RCC 7860 (cell line): Measurements from ENCODE around the gene DDX53.

Source experiments
- DNase-seq: peaks from one replicate; pipeline ENCODE4 v3.0.0-alpha.2; 2015; ENCODE audit warnings: low spot score
- FAIRE-seq: peaks from 2 replicates; lab custom pipeline; 2012; peaks lifted over from hg19 to GRCh38; lab: Jason Lieb, UNC

The DDX53 gene

GRCh38 chrX:22999696-23000223 lies at the start of gene DDX53:
Gene DDX53 (plus strand): TSS chrX:22999960. CDS start chrX:23000058, 98 bp downstream.
- DNase-seq: no peak
- no peak for FAIRE-seq

- FAIRE-seq (peak; percentile 97), DNase-seq (peak; percentile 84)
Measured at GRCh38 chrX:22950269-22951266, 49.2 kb upstream of the DDX53 start.

- DNase-seq: peak; percentile 13
- FAIRE-seq: peak; percentile 78
Measured at GRCh38 chrX:22952010-22952409, 47.8 kb upstream of the DDX53 start.

- no peak for DNase-seq
- FAIRE-seq: no peak
Measured at GRCh38 chrX:22958250-22958649, 41.5 kb upstream of the DDX53 start.

- no peak for FAIRE-seq
- DNase-seq: no peak
Measured at GRCh38 chrX:22959204-22959920, 40.4 kb upstream of the DDX53 start.

GRCh38 chrX:22963196-22963595 lies 36.6 kb upstream of the DDX53 start:
- FAIRE-seq: no peak

DNA sequence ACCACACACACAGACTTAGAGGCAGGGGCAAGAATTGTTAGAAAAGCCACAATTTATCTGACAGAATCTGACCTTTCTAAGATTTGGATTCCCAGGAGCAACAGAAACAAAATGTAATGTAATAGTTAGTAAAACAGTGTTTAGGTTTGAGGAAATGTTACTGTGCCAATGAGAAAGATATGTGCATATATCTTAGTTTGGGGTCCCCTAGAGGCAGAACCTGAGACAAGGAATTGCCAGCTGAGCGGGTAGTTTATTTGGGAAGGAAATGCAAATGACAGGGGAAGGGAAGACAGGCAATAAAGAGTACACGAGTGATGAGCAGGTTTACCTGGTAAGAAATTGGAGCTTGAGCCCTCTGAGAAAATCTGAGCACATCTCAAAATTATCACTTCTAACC lies 31.3 kb upstream of the DDX53 start:
- no peak for FAIRE-seq
- no peak for DNase-seq

More at GRCh38 chrX:22963196-22963595, 36.6 kb upstream of the DDX53 start:
- DNase-seq: no peak

GRCh38 chrX:22969411-22969810 lies 30.3 kb upstream of the DDX53 start:
- DNase-seq: no peak
- FAIRE-seq: no peak

- DNase-seq: no peak
Measured at GRCh38 chrX:22970861-22971260, 28.9 kb upstream of the DDX53 start.

DNA sequence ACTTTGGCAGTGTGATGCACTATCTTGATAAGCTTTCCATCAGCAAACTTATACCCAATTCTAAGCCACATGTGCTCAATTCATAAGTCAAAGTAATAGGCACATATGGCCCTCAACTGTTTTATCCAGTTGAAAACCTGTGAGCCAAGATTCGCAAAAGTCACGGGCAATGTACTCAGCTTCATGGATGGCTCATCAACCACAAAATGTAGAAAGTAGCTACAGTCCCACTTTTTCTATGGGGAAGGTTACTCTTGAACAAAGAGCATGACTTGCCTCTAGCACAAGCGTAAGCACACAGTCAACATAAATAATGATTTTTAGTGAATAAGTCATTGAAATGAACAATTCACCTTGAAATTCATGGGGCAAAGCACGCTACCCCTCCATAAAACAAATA lies 25.1 kb upstream of the DDX53 start:
- DNase-seq (no peak), FAIRE-seq (no peak)

More at GRCh38 chrX:22970861-22971260, 28.9 kb upstream of the DDX53 start:
- no peak for FAIRE-seq

DNA sequence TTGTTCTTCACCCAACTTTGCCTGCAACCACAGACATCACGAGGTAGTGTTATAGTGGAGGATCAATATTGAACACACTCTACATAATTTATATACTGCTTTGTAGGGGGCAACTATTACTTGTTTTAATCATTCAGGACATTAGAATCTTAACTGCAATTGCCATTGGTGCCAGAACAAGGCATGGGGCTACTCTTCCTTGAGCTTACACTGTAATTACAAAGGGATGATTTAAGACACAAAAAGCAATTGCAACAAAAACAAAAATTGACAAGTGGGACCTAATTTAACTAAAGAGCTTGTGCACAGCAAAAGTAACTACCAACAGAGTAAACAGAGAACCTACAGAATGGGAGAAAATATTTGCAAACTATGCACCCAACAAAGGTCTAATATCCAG lies 24.0 kb upstream of the DDX53 start:
- no peak for FAIRE-seq
- DNase-seq: no peak

DNA sequence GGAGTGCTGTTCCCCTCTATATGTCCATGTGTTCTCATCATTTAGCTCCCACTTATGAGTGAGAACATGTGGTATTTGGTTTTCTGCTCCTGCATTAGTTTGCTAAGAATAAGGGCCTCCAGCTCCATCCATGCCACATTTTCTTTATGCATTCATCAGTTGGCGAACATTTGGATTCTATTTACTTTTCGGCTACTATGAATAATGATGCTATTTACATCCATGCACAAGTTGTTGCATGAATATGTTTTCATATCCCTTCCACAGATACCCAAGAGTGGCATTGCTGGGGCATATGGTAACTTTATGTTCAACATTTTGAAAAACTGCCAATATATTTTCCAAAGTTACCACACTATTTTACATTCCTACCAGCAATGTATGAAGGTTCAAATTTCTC lies 13.8 kb upstream of the DDX53 start:
- FAIRE-seq (no peak), DNase-seq (no peak)

DNA sequence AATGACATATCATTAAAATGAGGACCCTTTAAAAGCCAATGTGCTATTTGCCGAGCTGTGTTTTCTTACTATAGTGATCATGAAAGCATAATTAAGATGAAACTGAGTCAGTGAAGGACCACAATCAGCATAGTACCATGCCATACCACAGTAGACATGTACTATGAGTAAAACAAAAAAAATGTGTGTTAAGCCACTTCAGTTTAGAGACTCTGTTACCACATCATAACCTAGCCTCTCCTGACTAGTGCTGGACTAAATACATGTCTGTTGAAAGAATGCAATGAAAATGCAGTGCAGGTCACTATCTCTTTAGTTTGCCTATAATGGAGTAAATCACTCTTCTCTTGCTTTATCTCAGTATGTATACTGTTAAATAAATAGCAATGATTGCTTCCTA lies 12.3 kb upstream of the DDX53 start:
- no peak for FAIRE-seq
- no peak for DNase-seq

DNA sequence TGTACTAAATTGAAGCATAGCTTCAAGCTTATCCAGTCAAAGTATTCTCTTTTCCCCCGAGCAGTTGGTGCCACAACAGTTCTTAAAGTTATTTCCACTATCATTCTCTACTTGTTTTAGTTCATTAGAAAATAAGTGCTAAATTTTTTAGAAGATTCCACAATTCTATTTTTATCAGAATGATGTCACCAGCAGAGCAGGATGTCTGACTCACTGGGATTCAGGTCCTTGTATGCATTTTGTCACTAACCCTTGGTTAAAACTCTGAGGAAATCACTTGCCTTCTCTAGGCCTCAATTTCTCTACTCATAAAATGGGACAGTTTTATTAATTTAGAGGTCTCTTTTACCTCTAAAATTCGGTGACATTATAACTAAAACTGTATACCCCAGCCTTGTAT lies 3.4 kb downstream of the DDX53 start:
- peak; percentile 82 for FAIRE-seq

DNA sequence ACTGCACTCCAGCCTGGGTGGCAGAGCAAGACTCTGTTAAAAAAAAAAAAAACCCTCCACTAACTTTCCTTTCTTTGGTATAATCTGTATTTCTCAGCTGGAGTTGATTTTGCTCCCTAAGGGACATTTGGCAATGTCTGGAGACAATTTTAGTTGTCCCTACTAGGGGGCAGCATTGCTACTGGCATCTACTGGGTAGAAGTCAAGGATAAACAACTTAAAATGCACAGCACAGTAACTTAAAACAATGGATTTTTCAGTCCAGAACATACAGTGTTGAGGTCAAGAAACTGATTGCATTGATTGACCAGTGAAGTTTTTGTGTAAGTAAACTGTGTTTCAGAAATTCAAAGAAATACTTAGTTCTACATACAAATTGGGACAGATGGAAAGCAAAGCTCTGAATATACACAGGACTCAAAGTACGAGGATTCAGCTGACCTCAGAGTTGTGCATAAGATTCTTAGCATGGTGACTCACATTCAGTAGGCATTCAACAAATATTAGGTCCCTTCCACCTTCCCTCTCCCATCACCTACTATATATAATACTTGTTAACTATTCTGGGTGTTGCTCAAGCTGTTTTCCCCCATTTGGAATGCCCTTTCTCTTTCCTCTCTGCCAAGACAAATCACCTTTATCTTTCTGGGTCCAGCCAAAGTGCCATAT lies 8.8 kb downstream of the DDX53 start:
- FAIRE-seq (no peak), DNase-seq (peak; percentile 6)

More for the DNA sequence above, 3.4 kb downstream of the DDX53 start:
- DNase-seq: no peak

DNA sequence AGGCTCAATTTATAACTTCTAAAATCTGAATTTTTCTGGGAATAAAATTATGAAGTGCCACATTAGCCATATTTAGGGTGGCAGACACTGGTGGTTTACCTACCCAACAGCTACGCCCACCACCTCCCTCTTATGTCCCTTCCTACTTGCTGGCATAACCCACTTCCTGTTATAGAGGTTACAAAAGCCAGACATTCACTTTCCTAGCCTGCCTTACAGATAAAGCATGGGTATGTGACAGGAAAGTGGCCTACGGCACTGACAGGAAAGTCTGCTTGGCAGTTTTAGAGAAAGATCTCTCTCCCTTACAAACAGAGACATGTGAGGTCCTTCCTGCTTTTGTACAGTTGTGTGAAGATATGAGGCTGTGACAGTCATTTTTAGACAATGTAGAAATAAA lies 12.4 kb downstream of the DDX53 start:
- DNase-seq (no peak), FAIRE-seq (no peak)

DNA sequence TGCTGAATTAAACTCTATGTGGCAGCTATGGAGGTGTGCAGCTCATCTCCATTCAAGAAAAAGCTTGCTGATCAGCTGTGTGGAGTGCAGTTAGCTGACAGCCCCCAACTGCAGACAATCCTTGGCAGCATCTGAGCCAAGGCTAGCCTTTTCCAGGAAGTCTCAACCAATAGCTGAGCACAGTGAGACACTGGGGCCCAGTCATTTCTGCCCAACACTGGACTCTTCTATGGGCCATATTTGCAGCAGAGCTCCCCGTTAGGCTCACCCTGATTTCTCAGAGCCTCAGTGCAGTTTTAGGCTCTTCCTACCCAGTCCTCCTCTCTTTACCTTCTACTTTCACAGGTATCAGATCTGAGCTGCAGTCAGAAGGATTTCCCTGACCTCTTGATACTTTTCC lies 12.9 kb downstream of the DDX53 start:
- no peak for DNase-seq
- FAIRE-seq: no peak

- DNase-seq (no peak), FAIRE-seq (no peak)
Measured at GRCh38 chrX:23013366-23013765, 13.6 kb downstream of the DDX53 start.

- DNase-seq (no peak), FAIRE-seq (no peak)
Measured at GRCh38 chrX:23031600-23031999, 31.8 kb downstream of the DDX53 start.

DNA sequence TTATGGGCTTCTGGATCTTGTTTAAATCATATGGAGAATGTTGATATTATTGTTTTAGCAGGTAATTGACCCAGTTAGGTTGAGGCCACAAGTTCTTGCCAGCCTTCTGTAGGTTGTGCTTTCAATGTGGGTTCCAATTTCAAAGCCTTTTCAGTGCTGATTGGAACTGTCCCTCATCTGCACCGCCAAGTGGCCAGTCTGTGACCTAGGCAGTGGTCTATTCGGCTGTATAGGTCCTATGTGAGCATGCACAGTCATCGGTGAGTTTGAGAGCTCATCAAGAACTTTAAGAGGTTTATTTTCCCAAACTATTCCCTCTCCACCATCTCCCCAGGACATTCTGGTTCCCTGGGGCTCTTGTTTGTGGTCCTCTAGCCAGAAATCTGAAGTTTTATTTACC lies 35.7 kb downstream of the DDX53 start:
- DNase-seq (no peak), FAIRE-seq (no peak)

GRCh38 chrX:23046443-23046842 lies 46.7 kb downstream of the DDX53 start:
- no peak for FAIRE-seq
- DNase-seq: no peak
